GM18861 (cell line): ENCODE data around the gene SRSF8.
A peak's percentile ranks its signal among the peaks of the same experiment; 100 is the strongest.
"Not testable (repeated sequence)": the region's sequence is repeated elsewhere in the genome, so short reads cannot be mapped to it uniquely, and the experiment has no call there.

Experiments
- ATAC-seq: cut with Tn5 transposase; IDR thresholded peaks from one replicate; pipeline ENCODE4 v1.9.1; 2021; ENCODE audit not compliant: unreplicated experiment

SRSF8 gene, protein sequence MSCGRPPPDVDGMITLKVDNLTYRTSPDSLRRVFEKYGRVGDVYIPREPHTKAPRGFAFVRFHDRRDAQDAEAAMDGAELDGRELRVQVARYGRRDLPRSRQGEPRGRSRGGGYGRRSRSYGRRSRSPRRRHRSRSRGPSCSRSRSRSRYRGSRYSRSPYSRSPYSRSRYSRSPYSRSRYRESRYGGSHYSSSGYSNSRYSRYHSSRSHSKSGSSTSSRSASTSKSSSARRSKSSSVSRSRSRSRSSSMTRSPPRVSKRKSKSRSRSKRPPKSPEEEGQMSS

DNA sequence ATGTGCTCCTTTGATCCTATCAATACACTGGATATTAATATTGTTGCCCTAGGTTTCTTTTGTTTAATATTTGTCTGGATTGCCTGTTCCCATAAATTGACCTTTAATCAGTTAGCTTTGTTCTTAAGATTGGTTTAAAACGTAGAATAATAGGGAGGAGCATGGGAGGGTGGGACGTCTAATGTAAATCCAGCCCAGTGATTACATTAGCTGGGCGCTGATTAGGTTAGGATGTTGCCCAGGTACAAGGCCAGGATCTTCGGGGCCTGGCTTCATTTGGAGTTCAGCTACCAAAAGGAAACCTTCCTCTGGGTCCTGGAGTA lies at the start of gene SRSF8:
Gene SRSF8, plus strand, starts transcription at position 204 of the 323 bp plus-strand sequence. CDS start 308 bp downstream, outside the sequence.
- ATAC-seq: peak; percentile 28

DNA sequence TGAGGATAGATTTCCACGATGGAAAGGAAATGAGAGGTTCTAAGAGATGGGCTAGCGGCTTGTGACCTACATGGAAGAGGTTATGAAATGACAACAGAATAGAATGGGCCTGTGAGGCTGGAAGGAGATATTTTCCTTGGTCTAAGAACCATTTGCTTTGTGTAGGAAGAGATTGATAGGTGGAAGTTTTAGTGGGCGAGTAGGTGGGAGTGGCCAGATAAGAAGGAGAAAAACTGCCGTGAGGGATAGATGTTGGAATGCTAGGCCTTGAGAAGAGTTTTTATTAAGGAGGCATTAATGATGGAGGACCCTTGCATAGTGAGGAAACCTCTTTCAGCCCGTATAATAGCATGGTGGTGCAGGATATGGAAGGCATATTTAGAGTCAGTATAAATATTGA lies 45.3 kb upstream of the SRSF8 start:
- not testable (repeated sequence) for ATAC-seq

DNA sequence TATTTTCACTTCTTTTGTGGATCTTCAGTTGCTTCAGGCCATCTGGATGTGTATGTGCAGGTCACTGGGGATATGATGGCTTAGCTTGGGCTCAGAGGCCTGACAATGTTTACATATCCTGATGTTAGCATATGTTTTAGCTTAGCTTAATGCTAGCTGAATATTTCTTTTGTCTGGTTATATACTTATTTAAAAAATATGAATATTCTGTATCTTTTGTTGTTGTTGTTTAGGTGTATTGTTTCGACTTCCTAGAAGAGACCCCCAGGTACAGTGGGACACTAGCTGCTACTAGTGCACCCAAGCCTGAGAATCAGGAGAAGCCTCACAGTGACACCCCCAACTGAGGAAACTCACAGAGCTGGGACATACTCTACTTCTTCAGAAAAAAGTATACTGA lies 41.8 kb upstream of the SRSF8 start, which contains the start of gene KDM4E:
Gene KDM4E, plus strand, starts transcription at position 301 of the 400 bp plus-strand sequence. CDS start 300 bp downstream, outside the sequence.
- ATAC-seq: no peak

DNA sequence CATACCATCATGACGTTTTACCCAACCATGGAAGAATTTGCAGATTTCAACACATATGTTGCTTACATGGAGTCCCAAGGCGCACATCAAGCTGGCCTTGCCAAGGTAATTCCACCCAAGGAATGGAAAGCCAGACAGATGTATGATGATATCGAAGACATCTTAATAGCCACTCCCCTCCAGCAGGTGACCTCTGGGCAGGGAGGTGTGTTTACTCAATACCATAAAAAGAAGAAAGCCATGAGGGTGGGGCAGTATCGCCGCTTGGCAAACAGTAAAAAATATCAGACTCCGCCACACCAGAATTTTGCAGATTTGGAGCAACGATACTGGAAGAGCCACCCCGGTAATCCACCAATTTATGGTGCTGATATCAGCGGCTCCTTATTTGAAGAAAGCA lies 41.1 kb upstream of the SRSF8 start:
- not testable (repeated sequence) for ATAC-seq

DNA sequence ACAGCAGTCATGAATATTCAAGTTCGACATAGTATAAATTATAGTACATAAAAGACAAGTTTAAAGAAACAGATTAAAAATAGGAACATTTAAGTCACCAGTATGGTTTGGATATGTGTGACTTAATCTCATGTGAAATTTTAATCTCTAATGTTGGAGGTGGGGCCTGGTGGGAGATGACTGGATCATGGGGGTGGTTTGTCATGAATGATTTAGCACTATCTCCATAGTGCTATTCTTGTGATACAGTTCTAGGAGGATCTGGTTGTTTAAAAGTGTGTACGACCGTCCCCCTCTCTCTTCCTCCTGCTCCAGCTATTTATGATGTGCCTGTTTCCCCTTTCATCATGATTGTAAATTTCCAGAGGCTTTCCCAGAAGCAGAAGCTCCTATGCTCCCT lies 38.4 kb upstream of the SRSF8 start:
- ATAC-seq: no peak

DNA sequence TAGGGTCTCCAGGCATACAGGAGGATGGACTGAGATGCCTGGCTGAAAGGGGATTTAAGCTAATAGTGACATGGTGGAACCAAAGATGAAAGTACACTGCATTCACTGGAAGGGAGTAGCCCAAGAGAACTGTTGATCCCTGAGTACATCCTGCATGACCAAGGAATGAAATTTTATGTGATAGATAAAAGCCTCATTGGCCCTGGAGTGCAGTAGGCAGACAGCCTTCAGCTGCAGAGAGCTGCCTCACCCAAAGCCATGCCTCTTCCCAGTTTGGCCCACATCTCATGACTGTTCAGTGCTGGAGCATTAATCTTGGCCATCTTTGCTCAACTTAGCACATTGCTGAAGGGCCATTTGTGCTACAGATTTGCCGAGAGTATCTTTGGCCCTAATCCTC lies 33.7 kb upstream of the SRSF8 start:
- no peak for ATAC-seq

DNA sequence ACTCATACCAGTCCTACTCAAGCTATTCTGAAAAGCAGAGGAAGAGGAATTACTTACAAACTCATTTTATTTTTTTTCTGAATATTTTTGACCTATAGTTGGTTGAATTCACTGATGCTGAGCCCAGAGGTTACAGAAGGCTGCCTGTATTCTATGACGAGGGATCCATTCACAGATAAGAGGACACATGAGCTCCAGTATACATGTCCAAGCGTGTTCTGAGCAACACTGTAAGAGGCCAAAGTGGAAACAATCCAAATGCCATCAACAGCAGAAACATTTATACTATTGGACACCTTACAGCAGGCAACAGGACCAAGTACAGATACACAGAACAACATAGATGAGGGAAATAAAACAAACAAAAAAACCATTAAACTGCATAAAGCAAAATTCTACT lies 31.4 kb upstream of the SRSF8 start:
- ATAC-seq: no peak

DNA sequence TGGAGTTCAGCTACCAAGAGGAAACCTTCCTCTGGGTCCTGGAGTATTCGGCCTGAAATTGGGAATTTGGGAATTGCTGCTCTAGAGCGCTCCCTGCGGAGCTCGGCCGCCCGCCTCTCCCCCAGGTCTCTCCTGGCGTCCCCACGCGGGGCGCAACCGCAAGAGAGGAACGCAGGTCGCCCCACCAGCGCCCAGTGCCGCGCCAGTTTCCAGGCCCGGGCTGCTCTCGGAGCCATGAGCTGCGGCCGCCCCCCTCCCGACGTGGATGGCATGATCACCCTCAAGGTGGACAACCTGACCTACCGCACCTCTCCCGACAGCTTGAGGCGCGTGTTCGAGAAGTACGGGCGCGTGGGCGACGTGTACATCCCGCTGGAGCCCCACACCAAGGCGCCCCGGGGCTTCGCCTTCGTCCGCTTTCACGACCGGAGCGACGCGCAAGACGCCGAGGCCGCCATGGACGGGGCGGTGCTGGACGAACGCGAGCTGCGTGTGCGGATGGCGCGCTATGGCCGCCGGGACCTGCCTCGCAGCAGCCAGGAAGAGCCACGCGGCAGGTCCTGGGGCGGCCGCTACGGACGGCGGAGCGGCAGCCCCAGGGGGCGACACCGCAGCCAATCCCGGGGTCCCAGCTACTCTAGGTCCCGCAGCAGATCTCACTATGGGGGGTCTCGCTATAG lies 29.2 kb upstream of the SRSF8 start:
- ATAC-seq: not testable (repeated sequence)

DNA sequence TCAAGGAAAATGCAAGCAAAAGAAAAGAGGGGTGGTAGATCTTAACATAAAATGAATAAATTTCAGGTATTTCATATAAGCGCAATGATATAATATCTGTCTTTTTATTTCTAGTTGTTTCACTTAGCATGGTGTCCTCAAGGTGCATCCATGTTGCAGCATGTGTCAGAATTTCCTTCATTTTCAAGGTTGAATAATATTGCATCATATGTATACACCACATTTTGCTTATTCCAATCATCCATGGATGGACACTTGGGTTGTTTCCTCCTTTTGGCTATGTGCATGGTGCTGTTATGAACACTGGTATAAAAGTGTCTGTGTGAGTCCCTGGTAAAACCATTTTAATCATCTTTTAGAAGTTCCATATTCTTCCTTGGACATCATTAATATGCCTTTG lies 24.5 kb upstream of the SRSF8 start:
- no peak for ATAC-seq

DNA sequence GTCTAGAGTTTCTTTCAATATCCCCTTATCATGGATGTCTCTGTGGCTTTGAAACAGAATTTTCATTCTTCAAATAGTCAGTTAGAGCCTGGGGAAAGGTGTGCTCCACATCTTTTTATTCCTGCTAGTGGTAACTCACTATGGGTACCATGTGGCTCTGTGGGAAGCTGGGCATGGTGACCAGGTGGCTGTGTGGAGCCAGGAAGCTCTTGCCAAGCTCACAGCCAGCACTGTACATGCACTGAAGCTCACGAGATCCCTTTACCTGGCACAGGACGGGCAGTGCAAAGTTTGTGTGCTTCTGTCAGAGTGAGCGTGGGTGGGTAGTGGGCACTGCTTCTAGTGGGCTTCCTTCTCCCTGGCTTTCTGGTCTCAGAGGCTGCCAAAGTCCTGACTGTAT lies 23.8 kb upstream of the SRSF8 start:
- ATAC-seq: no peak

DNA sequence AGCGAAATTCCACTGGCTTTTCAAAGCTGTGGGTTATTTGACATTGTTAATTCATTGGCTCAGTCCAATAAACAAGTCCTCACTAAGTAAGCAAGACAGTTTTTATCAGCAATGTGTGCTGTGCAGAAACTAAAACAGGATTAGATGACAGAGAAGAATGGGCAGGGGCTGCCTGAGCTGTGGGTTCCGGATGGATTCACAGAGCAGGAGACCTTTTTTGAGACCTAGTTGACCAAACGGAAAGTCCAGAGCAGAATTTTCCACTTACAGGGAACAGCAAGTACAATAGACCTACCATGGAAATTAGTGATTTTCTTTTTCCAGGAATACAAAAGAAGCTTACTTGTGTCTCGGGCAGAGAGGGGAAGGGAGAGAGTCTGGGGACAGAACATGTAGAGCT lies 22.7 kb upstream of the SRSF8 start:
- ATAC-seq: no peak

DNA sequence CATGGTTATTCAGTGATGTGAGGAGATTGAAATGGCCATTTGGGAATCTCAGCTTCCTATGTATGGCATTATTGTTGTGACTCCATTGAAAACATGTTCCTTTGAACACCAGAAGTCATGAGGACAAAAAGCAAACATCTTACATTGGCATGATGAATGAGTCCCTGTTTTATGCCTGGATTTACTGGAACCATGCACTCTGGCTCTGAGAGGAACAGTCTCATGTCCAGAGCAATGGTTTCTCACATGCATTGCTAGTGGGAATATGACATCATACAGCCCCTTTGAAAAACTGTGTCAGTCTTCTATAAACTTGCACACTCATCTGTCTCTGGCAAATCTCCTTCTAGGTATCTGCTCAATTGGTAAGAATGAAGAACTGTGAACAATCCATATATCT lies 20.9 kb upstream of the SRSF8 start:
- ATAC-seq: no peak

DNA sequence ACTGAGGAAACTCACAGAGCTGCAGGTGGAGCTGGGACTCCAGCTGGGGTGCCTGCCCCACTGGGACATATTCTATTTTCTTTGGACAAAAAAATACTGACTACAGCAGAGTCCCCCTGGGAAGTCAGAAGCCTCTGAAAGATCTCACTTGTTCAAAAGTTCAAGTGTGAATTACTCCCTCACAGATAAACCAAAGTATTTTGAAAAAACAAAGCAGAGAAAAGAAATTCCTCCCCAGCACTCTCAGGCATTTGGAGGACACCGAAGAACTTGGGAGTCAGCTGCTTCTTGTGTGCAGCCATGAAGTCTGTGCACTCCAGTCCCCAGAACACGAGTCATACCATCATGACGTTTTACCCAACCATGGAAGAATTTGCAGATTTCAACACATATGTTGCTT lies 17.6 kb upstream of the SRSF8 start, which contains the start of gene KDM4F:
Gene KDM4F, plus strand, starts transcription at position 301 of the 400 bp plus-strand sequence.
- ATAC-seq: not testable (repeated sequence)

DNA sequence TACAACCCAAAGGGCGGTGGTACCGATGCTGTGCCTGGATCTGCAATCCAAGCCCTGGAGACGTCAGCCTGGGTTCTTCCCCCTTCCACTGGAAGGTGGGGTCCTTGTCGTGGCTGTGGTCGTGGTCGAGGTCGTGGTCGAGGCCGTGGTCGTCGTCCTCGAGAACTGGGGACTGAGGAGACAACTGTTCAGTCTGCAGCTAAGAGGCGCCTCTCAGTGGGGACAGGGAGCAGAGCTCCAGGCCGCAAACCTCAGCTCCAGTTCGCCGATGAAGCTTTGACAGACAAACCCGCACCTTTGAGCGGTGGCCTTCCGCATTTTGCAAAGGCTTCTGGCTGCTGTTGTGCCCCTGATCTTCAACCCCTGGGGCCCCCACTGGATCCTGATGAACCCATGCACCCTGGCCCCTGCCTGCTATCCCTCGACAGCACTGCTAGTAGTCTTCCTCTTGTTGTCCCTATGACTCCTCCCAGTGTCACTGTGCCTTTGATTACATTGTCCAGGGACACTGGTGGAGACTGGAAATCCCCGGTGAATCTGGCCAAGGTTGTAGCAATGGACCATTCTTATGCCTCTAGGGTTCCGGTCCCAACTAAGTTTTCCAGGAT lies 16.0 kb upstream of the SRSF8 start:
- no peak for ATAC-seq

DNA sequence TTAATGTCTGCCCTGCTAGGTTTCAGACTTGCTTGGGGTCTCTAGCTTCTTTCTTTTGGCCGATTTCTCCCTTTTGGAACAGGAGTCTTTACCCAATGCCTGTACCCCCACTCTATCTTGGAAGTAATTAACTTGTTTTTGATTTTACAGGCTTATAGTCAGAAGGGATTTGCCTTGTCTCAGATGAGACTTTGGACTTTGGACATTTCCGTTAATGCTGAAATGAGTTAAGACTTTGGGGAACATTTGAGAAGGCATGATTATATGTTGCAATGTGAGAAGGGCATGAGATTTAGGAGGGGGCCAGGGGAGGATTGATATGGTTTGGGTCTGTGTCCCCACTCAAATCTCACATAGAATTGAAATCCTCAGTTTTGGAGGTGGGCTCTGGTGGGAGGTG lies 12.4 kb upstream of the SRSF8 start:
- ATAC-seq: no peak

DNA sequence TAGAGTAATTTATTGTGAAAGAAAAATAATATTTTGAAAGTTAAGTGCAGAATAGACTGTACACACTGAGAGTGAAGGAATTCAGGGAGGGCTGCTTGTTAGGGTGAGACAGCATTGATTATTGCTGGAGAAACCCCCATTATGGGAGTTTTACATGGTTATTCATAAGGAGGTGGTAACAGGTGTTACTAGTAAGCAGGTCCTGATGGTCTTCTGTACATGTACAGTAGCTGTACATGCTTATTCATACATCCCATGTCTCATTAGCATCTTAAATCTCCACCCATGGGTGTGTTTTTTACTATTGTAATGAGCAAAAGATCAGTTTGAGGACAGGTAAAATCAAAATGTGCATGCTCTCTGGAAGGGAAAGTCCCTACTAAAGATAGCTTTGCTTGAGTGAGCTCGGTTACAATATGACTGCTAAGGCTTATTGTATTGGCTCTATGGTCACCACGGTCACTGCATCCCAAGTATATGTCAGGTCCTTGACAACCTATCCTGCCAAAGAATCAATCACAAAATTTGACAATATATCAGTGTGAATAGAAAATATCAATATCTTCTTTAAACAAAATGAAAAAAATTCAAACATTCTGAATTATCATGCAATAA lies 11.3 kb upstream of the SRSF8 start:
- peak; percentile 99 for ATAC-seq

DNA sequence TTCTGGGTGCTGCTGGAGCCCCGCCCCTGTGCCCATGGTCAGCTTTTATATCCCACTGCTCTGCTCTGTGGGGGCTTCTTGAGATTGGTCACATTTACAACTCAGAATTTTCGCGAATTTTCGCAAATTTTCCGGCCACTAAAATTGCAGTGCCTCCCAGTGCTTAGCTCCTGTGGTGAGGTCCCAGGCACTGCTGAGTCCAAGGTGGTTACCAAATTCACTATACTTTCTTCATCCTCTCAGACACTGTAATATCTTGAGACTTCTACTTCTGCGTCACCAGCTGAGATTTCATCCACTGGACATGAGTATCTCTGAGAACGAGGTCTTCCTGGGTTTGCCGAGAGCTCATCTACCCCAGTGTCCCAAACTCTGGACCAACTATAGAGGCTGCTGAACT lies 8.8 kb upstream of the SRSF8 start:
- no peak for ATAC-seq

DNA sequence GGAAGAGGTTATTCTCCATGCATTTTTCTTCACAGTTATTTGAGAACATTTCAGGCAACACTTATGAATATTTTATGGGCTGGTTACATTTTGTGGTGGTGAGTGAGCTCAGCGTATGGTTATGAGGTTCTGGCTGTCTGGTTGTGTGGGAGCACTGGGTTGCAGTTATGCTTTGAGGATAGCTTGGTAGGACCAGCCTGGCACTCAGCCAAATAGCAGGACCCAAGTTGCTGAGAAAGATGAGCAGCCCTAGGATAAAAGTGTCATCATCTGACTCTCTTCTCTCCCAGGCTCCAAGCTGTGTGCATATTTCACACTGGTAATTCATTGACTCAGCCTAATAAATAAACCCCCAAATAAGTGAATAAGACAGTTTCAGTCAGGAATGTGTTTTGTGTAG lies 8.1 kb upstream of the SRSF8 start:
- no peak for ATAC-seq

DNA sequence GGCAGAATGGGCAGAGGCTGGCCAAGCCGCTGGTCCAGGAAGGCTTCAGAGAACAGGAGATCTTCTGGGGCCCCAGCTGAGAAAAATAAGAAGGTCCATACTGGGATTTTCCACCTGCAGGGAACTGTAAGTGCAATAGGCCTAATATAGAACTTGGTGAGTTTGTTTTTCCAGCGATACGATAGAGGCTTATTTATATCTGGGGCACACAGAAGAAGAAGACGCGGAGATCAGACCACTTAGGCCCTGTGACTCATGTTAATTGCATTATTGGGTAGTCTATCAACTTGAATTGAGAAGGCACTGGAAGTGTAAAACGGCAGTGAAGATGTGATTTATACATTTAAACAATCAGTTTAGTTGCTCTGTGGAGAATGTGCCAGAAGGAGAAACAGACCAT lies 7.7 kb upstream of the SRSF8 start:
- no peak for ATAC-seq

DNA sequence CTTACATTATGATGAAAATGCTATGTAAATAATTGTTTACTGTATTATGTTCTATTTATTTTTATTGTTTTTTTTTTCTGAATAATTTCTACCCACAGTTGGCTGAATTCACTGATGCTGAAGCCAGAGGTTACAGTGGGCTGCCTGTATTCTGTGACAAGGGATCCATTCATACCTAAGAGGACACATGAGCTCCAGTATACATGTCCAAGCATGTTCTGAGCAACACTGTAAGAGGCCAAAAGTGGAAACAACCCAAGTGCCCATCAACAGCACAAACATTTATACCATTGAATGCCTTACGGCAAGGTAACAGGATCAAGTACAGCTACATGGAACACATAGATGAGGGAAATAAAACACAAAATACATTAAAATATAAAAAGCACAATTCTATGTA lies 1.4 kb upstream of the SRSF8 start:
- ATAC-seq: no peak

DNA sequence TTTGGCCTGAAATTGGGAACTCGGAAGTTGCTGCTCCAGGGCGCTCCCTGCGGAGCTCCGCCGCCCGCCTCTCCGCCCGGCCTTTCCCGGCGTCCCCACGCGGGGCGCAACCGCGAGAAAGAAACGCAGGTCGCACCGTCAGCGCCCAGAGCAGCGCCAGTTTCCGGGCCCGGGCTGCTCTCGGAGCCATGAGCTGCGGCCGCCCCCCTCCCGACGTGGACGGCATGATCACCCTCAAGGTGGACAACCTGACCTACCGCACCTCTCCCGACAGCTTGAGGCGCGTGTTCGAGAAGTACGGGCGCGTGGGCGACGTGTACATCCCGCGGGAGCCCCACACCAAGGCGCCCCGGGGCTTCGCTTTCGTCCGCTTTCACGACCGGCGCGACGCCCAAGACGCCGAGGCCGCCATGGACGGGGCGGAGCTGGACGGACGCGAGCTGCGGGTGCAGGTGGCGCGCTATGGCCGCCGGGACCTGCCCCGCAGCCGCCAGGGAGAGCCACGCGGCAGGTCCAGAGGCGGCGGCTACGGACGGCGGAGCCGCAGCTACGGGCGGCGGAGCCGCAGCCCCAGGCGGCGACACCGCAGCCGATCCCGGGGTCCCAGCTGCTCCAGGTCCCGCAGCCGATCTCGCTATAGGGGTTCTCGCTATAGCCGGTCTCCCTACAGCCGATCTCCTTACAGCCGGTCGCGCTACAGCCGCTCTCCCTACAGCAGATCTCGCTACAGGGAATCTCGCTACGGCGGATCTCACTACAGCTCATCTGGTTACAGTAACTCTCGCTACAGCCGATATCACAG lies 521 bp downstream of the SRSF8 start:
- ATAC-seq: peak; percentile 42
